ENCODE results near the gene SLC16A3. TPM values are rescaled to one million over a fixed set of nuclear protein-coding genes. Genes with fewer than 3 reads are reported as not detected.

SLC16A3 gene
- total RNA-seq, 4 donors from 2014 or later = 18.8 to 32.9 (median 21.7) TPM

- peaks cover 11 to 20% (median 14%) of the 10 kb centered on the region in 3 donors for H3K4me1 ChIP-seq
- no peak for DNase-seq
- H3K4me3 ChIP-seq = no peak overlapping the region
- intact Hi-C loops (cut with DNase I) = no loop called here
- H3K27ac ChIP-seq = peak overlapping the region in 1 of 4 donors; percentile 2
- WGBS, 2 donors = 47 to 78% methylated on average over 8 of the region's 8 CpGs
- H3K9me3 ChIP-seq = peaks cover 0 to 3% (median 0%) of the 10 kb centered on the region in 3 donors
- H3K27me3 ChIP-seq = peaks cover 0 to 20% (median 0%) of the 10 kb centered on the region in 4 donors
- H3K36me3 ChIP-seq = no peaks in the 10 kb centered on the region
- TF ChIP-seq POLR2A (IDR thresholded peaks at IDR 0.05) (no peak), CTCF (IDR thresholded peaks at IDR 0.05) (no peak)
These were observed 4.2 kb upstream of the SLC16A3 start for GRCh38 chr17:82224666-82225065.

- no peak for TF ChIP-seq CTCF (IDR thresholded peaks at IDR 0.05)
- no peak for TF ChIP-seq POLR2A (IDR thresholded peaks at IDR 0.05)
- DNase-seq = no peak
- H3K27ac ChIP-seq = no peak overlapping the region
These were observed 3.3 kb upstream of the SLC16A3 start for GRCh38 chr17:82225368-82226029.

GRCh38 chr17:82226146-82226808 is 2.6 kb upstream of the SLC16A3 start:
- Histone ChIP-seq H3K4me1 (peaks cover 22 to 36% (median 31%) of the 10 kb centered on the region in 3 donors), H3K4me3 (no peak overlapping the region), H3K9me3 (peaks cover 0 to 3% (median 0%) of the 10 kb centered on the region in 3 donors), H3K27me3 (peaks cover 0 to 36% (median 0%) of the 10 kb centered on the region in 4 donors), H3K36me3 (no peaks in the 10 kb centered on the region), H3K27ac (no peak overlapping the region)
- DNase-seq = no peak
- TF ChIP-seq CTCF (IDR thresholded peaks at IDR 0.05) (no peak), POLR2A (IDR thresholded peaks at IDR 0.05) (no peak)
- 80 to 86% methylated on average over 2 to 4 of the region's 15 CpGs for WGBS, 2 donors
- intact Hi-C loops (cut with DNase I) = no loop called here

More at GRCh38 chr17:82225368-82226029, 3.3 kb upstream of the SLC16A3 start:
- Histone ChIP-seq H3K27me3 (peaks cover 0 to 29% (median 0%) of the 10 kb centered on the region in 4 donors), H3K4me3 (no peak overlapping the region), H3K9me3 (peaks cover 0 to 3% (median 0%) of the 10 kb centered on the region in 3 donors), H3K36me3 (no peaks in the 10 kb centered on the region), H3K4me1 (peaks cover 19 to 28% (median 23%) of the 10 kb centered on the region in 3 donors)
- 67 to 79% methylated on average over 1 to 5 of the region's 24 CpGs for WGBS, 2 donors
- intact Hi-C loops (cut with DNase I) = no loop called here

- Histone ChIP-seq H3K27me3 (peaks cover 0 to 36% (median 0%) of the 10 kb centered on the region in 4 donors), H3K36me3 (no peaks in the 10 kb centered on the region), H3K27ac (no peak overlapping the region), H3K9me3 (peaks cover 0 to 3% (median 0%) of the 10 kb centered on the region in 3 donors), H3K4me3 (no peak overlapping the region), H3K4me1 (peaks cover 27 to 44% (median 38%) of the 10 kb centered on the region in 3 donors)
- 100% methylated on average over 1 of the region's 16 CpGs for WGBS, 2 donors
- DNase-seq = no peak
- intact Hi-C loops (cut with DNase I) = no loop called here
- TF ChIP-seq POLR2A (IDR thresholded peaks at IDR 0.05) (no peak), CTCF (IDR thresholded peaks at IDR 0.05) (no peak)
These were observed 1.8 kb upstream of the SLC16A3 start for GRCh38 chr17:82226809-82227628.

Data from esophagus squamous epithelium (tissue), 5 donors.